ENCODE measurements around the gene SLC35G3. TPM values are rescaled to one million over a fixed set of nuclear protein-coding genes. Genes with fewer than 3 reads are reported as not detected.

Gene SLC35G3
- total RNA-seq, 1 experiment from 2014 or later: not detected

DNA sequence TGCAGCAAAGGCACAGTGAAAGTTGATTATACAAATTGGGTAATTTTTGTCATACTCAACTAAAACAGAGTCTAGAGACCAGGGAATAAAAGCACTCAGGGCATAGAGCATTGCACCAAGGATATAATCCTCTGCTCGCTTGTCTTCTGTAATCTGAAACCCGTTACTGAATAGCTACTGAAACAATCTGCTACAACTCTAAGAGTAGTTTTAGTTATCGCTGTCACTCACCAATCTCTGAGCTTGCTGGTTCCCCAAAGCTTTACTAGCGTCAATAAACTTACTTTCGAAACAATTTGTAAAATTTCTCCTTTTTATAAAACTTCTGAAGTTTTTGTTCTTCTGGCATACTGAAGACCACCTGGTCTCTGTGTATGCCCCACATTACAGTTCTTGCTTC, 22.9 kb upstream of the SLC35G3 start:
- no peaks in the 10 kb centered on the region for H3K4me1 ChIP-seq (ENCODE audit: insufficient read depth, low read length)
- H3K14ac ChIP-seq (ENCODE audit: insufficient read depth, low read length): no peak overlapping the region
- H3K23ac ChIP-seq (ENCODE audit: insufficient read length, low read depth, low read length): no peak overlapping the region
- no peak overlapping the region for H3K18ac ChIP-seq (ENCODE audit: insufficient read length, low read depth, low read length)
- H3K79me2 ChIP-seq (ENCODE audit: insufficient read depth, low read length): no peaks in the 10 kb centered on the region
- Mint-ChIP-seq H3K27ac (no peak overlapping the region), H3K4me3 (no peak overlapping the region), H3K36me3 (ENCODE audit: insufficient read depth in 1 of 3, low read depth in 3 of 3) (no peaks in the 10 kb centered on the region), H3K27me3 (ENCODE audit: low read depth) (peaks cover 4% of the 10 kb centered on the region), H3K4me1 (peaks cover 5 to 6% of the 10 kb centered on the region in 2 experiments; a peak in 3 of 4 replicates), H3K9me3 (no peaks in the 10 kb centered on the region; a peak in 1 of 5 replicates)
- H2BK20ac ChIP-seq (ENCODE audit: low read depth, low read length, poor library complexity, severe bottlenecking): no peak overlapping the region
- no peak overlapping the region for H4K8ac ChIP-seq (replicated peaks; ENCODE audit: insufficient read length, low read depth, low read length)
- no peak overlapping the region for H3T11ph ChIP-seq (ENCODE audit: low read length)
- no peak overlapping the region for H3K27ac ChIP-seq (ENCODE audit: insufficient read length, low read depth, low read length)
- no peak for DNase-seq
- H2AK5ac ChIP-seq (ENCODE audit: insufficient read length, low read length): no peak overlapping the region
- no peak overlapping the region for H2AFZ ChIP-seq (ENCODE audit: low read length)
- H3K79me1 ChIP-seq (ENCODE audit: insufficient read depth, low read depth, low read length, poor library complexity, severe bottlenecking): no peaks in the 10 kb centered on the region
- H3K9me3 ChIP-seq (ENCODE audit: control insufficient read depth, low read depth, low read length): no peaks in the 10 kb centered on the region
- H3K4ac ChIP-seq (ENCODE audit: low read depth, low read length): no peak overlapping the region
- no peak overlapping the region for H2BK120ac ChIP-seq (ENCODE audit: low read depth, low read length, poor library complexity, severe bottlenecking)
- no peak overlapping the region for H3K56ac ChIP-seq (ENCODE audit: insufficient read length, low read depth, low read length)
- no peak overlapping the region for H2BK12ac ChIP-seq (ENCODE audit: insufficient read length, low read depth, low read length)
- no peak overlapping the region for H4K91ac ChIP-seq (ENCODE audit: insufficient read length, low read depth, low read length)
- WGBS (ENCODE audit: extremely low coverage, insufficient read length, low lambda C conversion rate): no CpG with 5 or more reads among the region's 5 CpGs
- no peak overlapping the region for H4K5ac ChIP-seq (ENCODE audit: insufficient read length, low read depth, low read length)
- TF ChIP-seq, protein P1, sequence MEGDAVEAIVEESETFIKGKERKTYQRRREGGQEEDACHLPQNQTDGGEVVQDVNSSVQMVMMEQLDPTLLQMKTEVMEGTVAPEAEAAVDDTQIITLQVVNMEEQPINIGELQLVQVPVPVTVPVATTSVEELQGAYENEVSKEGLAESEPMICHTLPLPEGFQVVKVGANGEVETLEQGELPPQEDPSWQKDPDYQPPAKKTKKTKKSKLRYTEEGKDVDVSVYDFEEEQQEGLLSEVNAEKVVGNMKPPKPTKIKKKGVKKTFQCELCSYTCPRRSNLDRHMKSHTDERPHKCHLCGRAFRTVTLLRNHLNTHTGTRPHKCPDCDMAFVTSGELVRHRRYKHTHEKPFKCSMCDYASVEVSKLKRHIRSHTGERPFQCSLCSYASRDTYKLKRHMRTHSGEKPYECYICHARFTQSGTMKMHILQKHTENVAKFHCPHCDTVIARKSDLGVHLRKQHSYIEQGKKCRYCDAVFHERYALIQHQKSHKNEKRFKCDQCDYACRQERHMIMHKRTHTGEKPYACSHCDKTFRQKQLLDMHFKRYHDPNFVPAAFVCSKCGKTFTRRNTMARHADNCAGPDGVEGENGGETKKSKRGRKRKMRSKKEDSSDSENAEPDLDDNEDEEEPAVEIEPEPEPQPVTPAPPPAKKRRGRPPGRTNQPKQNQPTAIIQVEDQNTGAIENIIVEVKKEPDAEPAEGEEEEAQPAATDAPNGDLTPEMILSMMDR (conservative IDR thresholded peaks at IDR 0.05): no peak
- H2BK5ac ChIP-seq (ENCODE audit: insufficient read length, low read length): no peak overlapping the region
- H3K4me2 ChIP-seq (ENCODE audit: insufficient read depth, insufficient read length, low read length): no peak overlapping the region
- H3K9ac ChIP-seq (ENCODE audit: extremely low read depth, insufficient read length, low read length): no peak overlapping the region
- no peak overlapping the region for H2BK15ac ChIP-seq (ENCODE audit: low read depth, low read length)
- no peaks in the 10 kb centered on the region for H4K20me1 ChIP-seq (ENCODE audit: control insufficient read depth, insufficient read depth, insufficient read length)
- no peaks in the 10 kb centered on the region for H3K27me3 ChIP-seq (ENCODE audit: insufficient read depth, low read length)
- no peaks in the 10 kb centered on the region for H3K23me2 ChIP-seq (ENCODE audit: insufficient read length, low read depth, low read length, poor library complexity, severe bottlenecking)

Data from H9 (cell line).